HL-60 (cell line): Measurements from ENCODE around the gene OR10A3.

ENCODE experiments used
- CTCF ChIP-seq: IDR thresholded peaks from one replicate; pipeline ENCODE4 v1.5.1; 2011; ENCODE audit warnings: low read length, control low read depth, inconsistent platforms; ENCODE audit not compliant: insufficient read depth
- GABPA ChIP-seq: IDR thresholded peaks from 2 replicates; pipeline ENCODE4 v1.6.1; 2012; ENCODE audit warnings: low read depth
- POLR2AphosphoS5 ChIP-seq: IDR thresholded peaks from 2 replicates; pipeline ENCODE4 v1.6.1; 2012; ENCODE audit warnings: low read depth
- REST ChIP-seq: IDR thresholded peaks from 2 replicates; pipeline ENCODE4 v1.6.1; 2012; ENCODE audit warnings: low read depth; ENCODE audit not compliant: insufficient replicate concordance

GRCh38 chr11:7977232-7977917 is 35.9 kb upstream of the OR10A3 start:
- TF ChIP-seq CTCF = no peak
- no peak for TF ChIP-seq REST
- no peak for TF ChIP-seq POLR2AphosphoS5
- TF ChIP-seq GABPA = no peak
